GM20000 (cell line): ENCODE data around the gene PRELID2.

Experiments used
- DNase-seq: peaks from one replicate; pipeline ENCODE4 v3.0.0; 2012; ENCODE audit warnings: low spot score
- CTCF ChIP-seq: IDR thresholded peaks from 2 replicates; pipeline ENCODE4 v1.5.1; 2012; ENCODE audit warnings: mild to moderate bottlenecking, control low read depth; ENCODE audit errors: extremely low read depth, missing control alignments

The PRELID2 gene

GRCh38 chr5:145762833-145763232, 72.3 kb downstream of the PRELID2 start:
- no peak for DNase-seq
- no peak for TF ChIP-seq CTCF

GRCh38 chr5:145761254-145761653, 73.9 kb downstream of the PRELID2 start:
- DNase-seq, result no peak
- TF ChIP-seq CTCF, result no peak

- DNase-seq, result no peak
- TF ChIP-seq CTCF, result no peak
Observed at GRCh38 chr5:145760660-145761059, 74.5 kb downstream of the PRELID2 start.

- no peak for TF ChIP-seq CTCF
Observed at GRCh38 chr5:145752947-145753346, 82.2 kb downstream of the PRELID2 start.

GRCh38 chr5:145752534-145752933, 82.6 kb downstream of the PRELID2 start:
- TF ChIP-seq CTCF, result no peak
- no peak for DNase-seq

More at GRCh38 chr5:145752947-145753346, 82.2 kb downstream of the PRELID2 start:
- no peak for DNase-seq

- no peak for TF ChIP-seq CTCF
- DNase-seq, result no peak
Observed at GRCh38 chr5:145750199-145750598, 84.9 kb downstream of the PRELID2 start.

GRCh38 chr5:145743396-145744061, 91.6 kb downstream of the PRELID2 start:
- no peak for DNase-seq
- no peak for TF ChIP-seq CTCF
